ENCODE data around the gene ENOX1.

DNA sequence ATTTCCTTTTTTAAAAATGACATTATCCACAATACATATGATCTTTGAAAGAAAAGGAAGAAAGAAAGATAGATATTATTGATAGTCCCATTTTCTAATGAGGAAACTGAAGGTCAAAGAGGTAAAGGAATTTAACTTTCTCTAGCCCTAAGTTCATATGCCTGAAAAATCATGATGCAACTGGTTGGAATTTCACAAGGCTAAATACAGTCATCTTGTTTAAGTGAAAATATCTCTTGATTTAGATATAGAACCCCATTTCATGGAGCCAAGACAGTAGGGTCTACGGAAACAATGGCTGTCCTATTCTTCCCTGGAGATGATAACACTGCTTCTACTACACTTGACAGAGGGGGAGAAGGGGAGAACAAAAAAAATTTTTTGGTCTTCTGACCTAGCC, 397.2 kb downstream of the ENOX1 start:
- TF ChIP-seq CEBPB (IDR thresholded peaks at IDR 0.05) (no peak), EP300 (IDR thresholded peaks at IDR 0.05) (no peak), HOXB5 (CRISPR knock-in tag; IDR thresholded peaks at IDR 0.05) (no peak), ZFP36 (IDR thresholded peaks at IDR 0.05; ENCODE audit: borderline replicate concordance, partially characterized antibody) (no peak), CBX8 (IDR thresholded peaks at IDR 0.05) (no peak), POLR2A (IDR thresholded peaks at IDR 0.05; ENCODE audit: low read length) (no peak), PHF8 (IDR thresholded peaks at IDR 0.05; ENCODE audit: borderline replicate concordance, low read depth) (no peak), BHLHE40 (IDR thresholded peaks at IDR 0.05; ENCODE audit: low read depth, low read length) (no peak), ZC3H11A (IDR thresholded peaks at IDR 0.05) (no peak)
- TF ChIP-seq, protein P1, sequence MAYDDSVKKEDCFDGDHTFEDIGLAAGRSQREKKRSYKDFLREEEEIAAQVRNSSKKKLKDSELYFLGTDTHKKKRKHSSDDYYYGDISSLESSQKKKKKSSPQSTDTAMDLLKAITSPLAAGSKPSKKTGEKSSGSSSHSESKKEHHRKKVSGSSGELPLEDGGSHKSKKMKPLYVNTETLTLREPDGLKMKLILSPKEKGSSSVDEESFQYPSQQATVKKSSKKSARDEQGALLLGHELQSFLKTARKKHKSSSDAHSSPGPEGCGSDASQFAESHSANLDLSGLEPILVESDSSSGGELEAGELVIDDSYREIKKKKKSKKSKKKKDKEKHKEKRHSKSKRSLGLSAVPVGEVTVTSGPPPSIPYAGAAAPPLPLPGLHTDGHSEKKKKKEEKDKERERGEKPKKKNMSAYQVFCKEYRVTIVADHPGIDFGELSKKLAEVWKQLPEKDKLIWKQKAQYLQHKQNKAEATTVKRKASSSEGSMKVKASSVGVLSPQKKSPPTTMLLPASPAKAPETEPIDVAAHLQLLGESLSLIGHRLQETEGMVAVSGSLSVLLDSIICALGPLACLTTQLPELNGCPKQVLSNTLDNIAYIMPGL (CRISPR knock-in tag; IDR thresholded peaks at IDR 0.05; ENCODE audit: borderline replicate concordance) = no peak
- TF ChIP-seq, protein P2, sequence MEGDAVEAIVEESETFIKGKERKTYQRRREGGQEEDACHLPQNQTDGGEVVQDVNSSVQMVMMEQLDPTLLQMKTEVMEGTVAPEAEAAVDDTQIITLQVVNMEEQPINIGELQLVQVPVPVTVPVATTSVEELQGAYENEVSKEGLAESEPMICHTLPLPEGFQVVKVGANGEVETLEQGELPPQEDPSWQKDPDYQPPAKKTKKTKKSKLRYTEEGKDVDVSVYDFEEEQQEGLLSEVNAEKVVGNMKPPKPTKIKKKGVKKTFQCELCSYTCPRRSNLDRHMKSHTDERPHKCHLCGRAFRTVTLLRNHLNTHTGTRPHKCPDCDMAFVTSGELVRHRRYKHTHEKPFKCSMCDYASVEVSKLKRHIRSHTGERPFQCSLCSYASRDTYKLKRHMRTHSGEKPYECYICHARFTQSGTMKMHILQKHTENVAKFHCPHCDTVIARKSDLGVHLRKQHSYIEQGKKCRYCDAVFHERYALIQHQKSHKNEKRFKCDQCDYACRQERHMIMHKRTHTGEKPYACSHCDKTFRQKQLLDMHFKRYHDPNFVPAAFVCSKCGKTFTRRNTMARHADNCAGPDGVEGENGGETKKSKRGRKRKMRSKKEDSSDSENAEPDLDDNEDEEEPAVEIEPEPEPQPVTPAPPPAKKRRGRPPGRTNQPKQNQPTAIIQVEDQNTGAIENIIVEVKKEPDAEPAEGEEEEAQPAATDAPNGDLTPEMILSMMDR (IDR thresholded peaks at IDR 0.05) = no peak
- TF ChIP-seq, protein P3, sequence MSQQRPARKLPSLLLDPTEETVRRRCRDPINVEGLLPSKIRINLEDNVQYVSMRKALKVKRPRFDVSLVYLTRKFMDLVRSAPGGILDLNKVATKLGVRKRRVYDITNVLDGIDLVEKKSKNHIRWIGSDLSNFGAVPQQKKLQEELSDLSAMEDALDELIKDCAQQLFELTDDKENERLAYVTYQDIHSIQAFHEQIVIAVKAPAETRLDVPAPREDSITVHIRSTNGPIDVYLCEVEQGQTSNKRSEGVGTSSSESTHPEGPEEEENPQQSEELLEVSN (IDR thresholded peaks at IDR 0.05; ENCODE audit: borderline replicate concordance, low read depth) = no peak
